ENCODE results near the gene SLX4. TPM values are rescaled to one million over a fixed set of nuclear protein-coding genes. Genes with fewer than 3 reads are reported as not detected.
"Not testable (repeated sequence)": the region's sequence is repeated elsewhere in the genome, so short reads cannot be mapped to it uniquely, and the experiment has no call there.

SLX4 gene
- 1 to 10 TPM; 3.3 to 8.4 (median 5.6) TPM for total RNA-seq

- H3K4me1 ChIP-seq (replicated peaks in 1 of 2) = peaks cover 9 to 14% of the 10 kb centered on the region in 2 donors
- 0 to 3% (median 0%) methylated on average over 4 to 18 of the region's 86 CpGs; no CpG with 5 or more reads in 5 of the 10 experiments for WGBS, 10 experiments
- ATAC-seq (replicated peaks in 6 of 8) = peak; percentile 88 to 95 (median 93)
- in situ Hi-C loops (cut with MboI; ENCODE audit: low pct_unique_long_range_greater_than_20kb in 2 of 9, low sequenced_read_pairs in 9 of 9, unreplicated experiment in 9 of 9) = no loop called here
- H3K27ac ChIP-seq = peak within 1 kb of the TSS; percentile 61 to 83
- H3K4me3 ChIP-seq = peak within 1 kb of the TSS; percentile 65 to 96 (median 82)
Measured at GRCh38 chr16:3611146-3611975, at the start of gene SLX4. SLX4 (minus strand) TSS chr16:3611606; CDS start chr16:3608964, 2,642 bp downstream.

GRCh38 chr16:3659251-3659650 is 47.8 kb upstream of the SLX4 start:
- no peak overlapping the region for H3K4me3 ChIP-seq
- 29 to 100% (median 100%) methylated on average over 1 to 3 of the region's 3 CpGs; no CpG with 5 or more reads in 2 of the 10 experiments for WGBS, 10 experiments
- in situ Hi-C loops (cut with MboI; ENCODE audit: low pct_unique_long_range_greater_than_20kb in 2 of 9, low sequenced_read_pairs in 9 of 9, unreplicated experiment in 9 of 9) = no loop called here
- H3K4me1 ChIP-seq (replicated peaks in 1 of 2) = no peaks in the 10 kb centered on the region
- H3K27ac ChIP-seq = no peak overlapping the region
- ATAC-seq (replicated peaks in 6 of 8) = no peak

- no peaks in the 10 kb centered on the region for H3K4me1 ChIP-seq (replicated peaks in 1 of 2)
- H3K27ac ChIP-seq = no peak overlapping the region
- peak in 4 of 8 experiments; percentile 16 to 35 (median 23) for ATAC-seq (replicated peaks in 6 of 8)
- H3K4me3 ChIP-seq = no peak overlapping the region
- in situ Hi-C loops (cut with MboI; ENCODE audit: low pct_unique_long_range_greater_than_20kb in 2 of 9, low sequenced_read_pairs in 9 of 9, unreplicated experiment in 9 of 9) = no loop called here
- WGBS, 10 experiments = 70 to 100% (median 94%) methylated on average over 2 to 21 of the region's 42 CpGs; no CpG with 5 or more reads in 4 of the 10 experiments
Measured at GRCh38 chr16:3656491-3657468, 45.4 kb upstream of the SLX4 start.

GRCh38 chr16:3656160-3656490 is 44.7 kb upstream of the SLX4 start:
- H3K4me1 ChIP-seq (replicated peaks in 1 of 2); H3K27ac ChIP-seq; in situ Hi-C loops (cut with MboI; ENCODE audit: low pct_unique_long_range_greater_than_20kb in 2 of 9, low sequenced_read_pairs in 9 of 9, unreplicated experiment in 9 of 9); H3K4me3 ChIP-seq: not testable (repeated sequence)
- peak in 4 of 8 experiments; percentile 3 to 11 (median 6) for ATAC-seq (replicated peaks in 6 of 8)
- WGBS, 10 experiments = no CpG with 5 or more reads among the region's 10 CpGs

- in situ Hi-C loops (cut with MboI; ENCODE audit: low pct_unique_long_range_greater_than_20kb in 2 of 9, low sequenced_read_pairs in 9 of 9, unreplicated experiment in 9 of 9) = no loop called here
- Histone ChIP-seq H3K4me3 (no peak overlapping the region), H3K4me1 (replicated peaks in 1 of 2) (no peaks in the 10 kb centered on the region), H3K27ac (no peak overlapping the region)
- ATAC-seq (replicated peaks in 6 of 8) = peak in 5 of 8 experiments; percentile 13 to 30 (median 23)
- WGBS, 10 experiments = 40 to 100% (median 94%) methylated on average over 2 to 6 of the region's 21 CpGs; no CpG with 5 or more reads in 3 of the 10 experiments
Measured at GRCh38 chr16:3655396-3656159, 44.2 kb upstream of the SLX4 start.

- 100% methylated on average over 1 of the region's 12 CpGs; no CpG with 5 or more reads in 9 of the 10 experiments for WGBS, 10 experiments
- ATAC-seq (replicated peaks in 6 of 8) = peak in 1 of 8 experiments; percentile 3
- in situ Hi-C loops (cut with MboI; ENCODE audit: low pct_unique_long_range_greater_than_20kb in 2 of 9, low sequenced_read_pairs in 9 of 9, unreplicated experiment in 9 of 9) = no loop called here
- H3K4me1 ChIP-seq (replicated peaks in 1 of 2) = no peaks in the 10 kb centered on the region
- no peak overlapping the region for H3K27ac ChIP-seq
- no peak overlapping the region for H3K4me3 ChIP-seq
Measured at GRCh38 chr16:3655030-3655395, 43.6 kb upstream of the SLX4 start.

- peak in 7 of 8 experiments; percentile 13 to 78 (median 28) for ATAC-seq (replicated peaks in 6 of 8)
- 58 to 100% (median 90%) methylated on average over 1 to 8 of the region's 14 CpGs; no CpG with 5 or more reads in 2 of the 10 experiments for WGBS, 10 experiments
- H3K4me3 ChIP-seq = no peak within 1 kb of the TSS
- H3K4me1 ChIP-seq (replicated peaks in 1 of 2) = no peaks in the 10 kb centered on the region
- no peak within 1 kb of the TSS for H3K27ac ChIP-seq
- in situ Hi-C loops (cut with MboI; ENCODE audit: low pct_unique_long_range_greater_than_20kb in 2 of 9, low sequenced_read_pairs in 9 of 9, unreplicated experiment in 9 of 9) = no loop called here
Measured at GRCh38 chr16:3654249-3654991, 43.0 kb upstream of the SLX4 start, which contains the start of gene DNASE1. DNASE1 (plus strand) TSS chr16:3654691; CDS start chr16:3655374, 683 bp downstream.

GRCh38 chr16:3652373-3653195 is 41.2 kb upstream of the SLX4 start:
- in situ Hi-C loops (cut with MboI; ENCODE audit: low pct_unique_long_range_greater_than_20kb in 2 of 9, low sequenced_read_pairs in 9 of 9, unreplicated experiment in 9 of 9) = no loop called here
- Histone ChIP-seq H3K4me1 (replicated peaks in 1 of 2) (no peaks in the 10 kb centered on the region), H3K4me3 (no peak overlapping the region), H3K27ac (no peak overlapping the region)
- no peak for ATAC-seq (replicated peaks in 6 of 8)
- 40 to 100% (median 82%) methylated on average over 1 to 5 of the region's 14 CpGs; no CpG with 5 or more reads in 4 of the 10 experiments for whole genome bisulfite sequencing, 10 experiments

GRCh38 chr16:3651461-3652372 is 40.3 kb upstream of the SLX4 start:
- in situ Hi-C loops (cut with MboI; ENCODE audit: low pct_unique_long_range_greater_than_20kb in 2 of 9, low sequenced_read_pairs in 9 of 9, unreplicated experiment in 9 of 9) = no loop called here
- H3K27ac ChIP-seq = peak overlapping the region in 1 of 2 donors; percentile 36
- WGBS, 10 experiments = 80 to 100% (median 100%) methylated on average over 1 to 8 of the region's 18 CpGs; no CpG with 5 or more reads in 3 of the 10 experiments
- peaks cover 0 to under 1% of the 10 kb centered on the region in 2 donors for H3K4me1 ChIP-seq (replicated peaks in 1 of 2)
- peak in 1 of 8 experiments; percentile 18 for ATAC-seq (replicated peaks in 6 of 8)
- H3K4me3 ChIP-seq = no peak overlapping the region

- 85 to 100% (median 95%) methylated on average over 1 to 11 of the region's 13 CpGs; no CpG with 5 or more reads in 3 of the 10 experiments for WGBS, 10 experiments
- no peak overlapping the region for H3K27ac ChIP-seq
- peaks cover 9 to 10% of the 10 kb centered on the region in 2 donors for H3K4me1 ChIP-seq (replicated peaks in 1 of 2)
- no peak overlapping the region for H3K4me3 ChIP-seq
- in situ Hi-C loops (cut with MboI; ENCODE audit: low pct_unique_long_range_greater_than_20kb in 2 of 9, low sequenced_read_pairs in 9 of 9, unreplicated experiment in 9 of 9) = no loop called here
- no peak for ATAC-seq (replicated peaks in 6 of 8)
Measured at GRCh38 chr16:3650631-3651265, 39.3 kb upstream of the SLX4 start.
